ENCODE data around the gene PDPK1. TPM values are rescaled to one million over a fixed set of nuclear protein-coding genes. Genes with fewer than 3 reads are reported as not detected.
A peak's percentile ranks its signal among the peaks of the same experiment; 100 is the strongest.

Gene PDPK1
- total RNA-seq, 4 donors from 2014 or later = 31.6 to 49.8 (median 47.8) TPM

- Histone ChIP-seq H3K27ac (peak overlapping the region; percentile 24), H3K36me3 (no peaks in the 10 kb centered on the region), H3K27me3 (no peaks in the 10 kb centered on the region), H3K4me3 (no peak overlapping the region), H3K9me3 (no peaks in the 10 kb centered on the region), H3K4me1 (peaks cover 39% of the 10 kb centered on the region)
- TF ChIP-seq CTCF (IDR thresholded peaks at IDR 0.05) (no peak), EP300 (IDR thresholded peaks at IDR 0.05) (no peak), POLR2AphosphoS5 (IDR thresholded peaks at IDR 0.05) (no peak), POLR2A (IDR thresholded peaks at IDR 0.05) (no peak)
- peak; percentile 92 to 93 for DNase-seq (ENCODE audit: low spot score in 2 of 2)
- 36% methylated on average over 24 of the region's 24 CpGs for WGBS
These were observed 26.6 kb upstream of the PDPK1 start for GRCh38 chr16:2511128-2511800.

- Histone ChIP-seq H3K4me1 (peaks cover 48% of the 10 kb centered on the region), H3K27me3 (no peaks in the 10 kb centered on the region), H3K36me3 (no peaks in the 10 kb centered on the region), H3K9me3 (no peaks in the 10 kb centered on the region), H3K27ac (peak overlapping the region; percentile 24), H3K4me3 (no peak overlapping the region)
- TF ChIP-seq CTCF (IDR thresholded peaks at IDR 0.05) (no peak), EP300 (IDR thresholded peaks at IDR 0.05) (no peak), POLR2AphosphoS5 (IDR thresholded peaks at IDR 0.05) (no peak), POLR2A (IDR thresholded peaks at IDR 0.05) (no peak)
- DNase-seq (ENCODE audit: low spot score in 2 of 2) = peak in 1 of 2 donors; percentile 64
- WGBS = 86% methylated on average over 17 of the region's 17 CpGs
These were observed 25.7 kb upstream of the PDPK1 start for GRCh38 chr16:2511996-2512734.

- no peaks in the 10 kb centered on the region for H3K36me3 ChIP-seq
- WGBS = 41% methylated on average over 14 of the region's 15 CpGs
- H3K4me1 ChIP-seq = peaks cover 55% of the 10 kb centered on the region
- H3K4me3 ChIP-seq = peak overlapping the region; percentile 94
- H3K27ac ChIP-seq = peak overlapping the region; percentile 99
- no peak for DNase-seq (ENCODE audit: low spot score in 2 of 2)
- H3K9me3 ChIP-seq = no peaks in the 10 kb centered on the region
- no peak for TF ChIP-seq POLR2A (IDR thresholded peaks at IDR 0.05)
- TF ChIP-seq CTCF (IDR thresholded peaks at IDR 0.05) = no peak
- TF ChIP-seq EP300 (IDR thresholded peaks at IDR 0.05) = no peak
- no peak for TF ChIP-seq POLR2AphosphoS5 (IDR thresholded peaks at IDR 0.05)
- H3K27me3 ChIP-seq = no peaks in the 10 kb centered on the region
These were observed 25.0 kb upstream of the PDPK1 start for GRCh38 chr16:2512735-2513404.

- Histone ChIP-seq H3K27ac (peak within 1 kb of the TSS; percentile 99), H3K27me3 (no peaks in the 10 kb centered on the region), H3K4me1 (peaks cover 63% of the 10 kb centered on the region), H3K4me3 (peak within 1 kb of the TSS; percentile 94), H3K36me3 (no peaks in the 10 kb centered on the region), H3K9me3 (no peaks in the 10 kb centered on the region)
- TF ChIP-seq POLR2A (IDR thresholded peaks at IDR 0.05) (peak; percentile 30 to 88), EP300 (IDR thresholded peaks at IDR 0.05) (no peak), POLR2AphosphoS5 (IDR thresholded peaks at IDR 0.05) (peak in 2 of 3 donors; percentile 49 to 80), CTCF (IDR thresholded peaks at IDR 0.05) (no peak)
- WGBS = under 1% methylated on average over 20 of the region's 122 CpGs
- DNase-seq (ENCODE audit: low spot score in 2 of 2) = peak; percentile 94 to 97
These were observed 24.2 kb upstream of the PDPK1 start, which contains the start of gene ATP6V0C for GRCh38 chr16:2513405-2514332. ATP6V0C (plus strand) TSS chr16:2513952; CDS start chr16:2514104, 152 bp downstream.

All from suprapubic skin (tissue), 4 donors.